ENCODE measurements around the gene MAML2.

The MAML2 gene

DNA sequence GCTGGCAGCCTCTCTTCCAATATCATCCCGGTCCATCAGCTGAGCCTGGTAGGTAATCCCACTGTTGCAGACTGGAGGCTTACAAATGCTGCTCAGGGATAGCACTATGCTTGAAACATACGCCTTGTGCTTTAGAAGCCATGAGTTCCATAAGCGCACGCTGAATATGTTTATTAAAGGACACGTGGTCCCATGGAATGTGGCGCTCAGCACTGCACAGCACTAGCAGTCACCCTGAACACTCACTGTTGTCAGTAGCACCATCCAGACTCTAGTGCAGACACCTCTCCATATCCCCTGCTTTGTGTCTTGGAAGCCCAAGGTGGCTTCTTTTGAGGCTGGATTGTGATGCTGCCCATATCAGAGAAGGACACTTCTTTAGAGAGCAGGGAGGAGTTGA is 120.9 kb downstream of the MAML2 start:
- peak overlapping the region; percentile 87 for H3K27ac ChIP-seq
- TF ChIP-seq, protein P1, sequence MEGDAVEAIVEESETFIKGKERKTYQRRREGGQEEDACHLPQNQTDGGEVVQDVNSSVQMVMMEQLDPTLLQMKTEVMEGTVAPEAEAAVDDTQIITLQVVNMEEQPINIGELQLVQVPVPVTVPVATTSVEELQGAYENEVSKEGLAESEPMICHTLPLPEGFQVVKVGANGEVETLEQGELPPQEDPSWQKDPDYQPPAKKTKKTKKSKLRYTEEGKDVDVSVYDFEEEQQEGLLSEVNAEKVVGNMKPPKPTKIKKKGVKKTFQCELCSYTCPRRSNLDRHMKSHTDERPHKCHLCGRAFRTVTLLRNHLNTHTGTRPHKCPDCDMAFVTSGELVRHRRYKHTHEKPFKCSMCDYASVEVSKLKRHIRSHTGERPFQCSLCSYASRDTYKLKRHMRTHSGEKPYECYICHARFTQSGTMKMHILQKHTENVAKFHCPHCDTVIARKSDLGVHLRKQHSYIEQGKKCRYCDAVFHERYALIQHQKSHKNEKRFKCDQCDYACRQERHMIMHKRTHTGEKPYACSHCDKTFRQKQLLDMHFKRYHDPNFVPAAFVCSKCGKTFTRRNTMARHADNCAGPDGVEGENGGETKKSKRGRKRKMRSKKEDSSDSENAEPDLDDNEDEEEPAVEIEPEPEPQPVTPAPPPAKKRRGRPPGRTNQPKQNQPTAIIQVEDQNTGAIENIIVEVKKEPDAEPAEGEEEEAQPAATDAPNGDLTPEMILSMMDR (conservative IDR thresholded peaks at IDR 0.05) = no peak

DNA sequence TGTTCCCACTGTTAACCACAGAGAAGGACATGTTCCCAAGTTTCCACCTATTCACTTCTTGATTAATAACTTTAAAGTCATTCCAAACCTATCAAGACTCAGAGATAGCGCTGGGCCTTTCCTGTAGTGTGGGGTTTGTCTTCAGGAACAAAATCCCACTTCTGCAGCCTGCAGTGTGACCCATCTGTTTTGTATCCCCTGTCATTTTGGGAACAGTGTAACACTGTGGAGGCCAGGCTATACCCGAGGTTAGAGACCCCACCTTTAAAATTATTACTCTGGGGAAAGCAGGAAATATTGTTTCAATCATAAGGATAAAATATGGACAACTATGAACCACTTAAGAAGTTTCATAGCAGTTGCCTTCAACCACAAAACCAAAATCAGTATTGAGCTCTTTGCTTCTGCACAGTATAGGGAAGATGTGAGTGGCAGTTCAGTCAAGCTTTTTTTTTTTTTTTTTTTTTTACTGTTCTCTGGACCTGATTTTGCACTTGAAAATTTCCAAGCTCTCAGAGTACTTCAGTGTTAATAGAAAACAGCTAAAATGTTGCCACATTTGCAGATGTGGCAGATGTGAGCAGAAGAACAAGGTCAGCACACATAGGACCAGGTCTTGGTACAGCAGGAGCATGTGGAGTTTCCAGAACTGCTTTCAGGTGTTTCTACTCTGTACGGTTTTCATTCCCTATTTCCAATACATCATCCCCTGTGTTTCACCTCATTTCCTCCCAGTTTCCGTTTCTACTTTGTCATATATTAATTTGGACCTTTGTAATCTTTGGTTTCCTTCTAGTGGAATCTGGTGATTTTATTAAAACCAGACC is 121.5 kb downstream of the MAML2 start:
- H3K27ac ChIP-seq = peak overlapping the region; percentile 87
- TF ChIP-seq, protein P1 (conservative IDR thresholded peaks at IDR 0.05) = no peak

DNA sequence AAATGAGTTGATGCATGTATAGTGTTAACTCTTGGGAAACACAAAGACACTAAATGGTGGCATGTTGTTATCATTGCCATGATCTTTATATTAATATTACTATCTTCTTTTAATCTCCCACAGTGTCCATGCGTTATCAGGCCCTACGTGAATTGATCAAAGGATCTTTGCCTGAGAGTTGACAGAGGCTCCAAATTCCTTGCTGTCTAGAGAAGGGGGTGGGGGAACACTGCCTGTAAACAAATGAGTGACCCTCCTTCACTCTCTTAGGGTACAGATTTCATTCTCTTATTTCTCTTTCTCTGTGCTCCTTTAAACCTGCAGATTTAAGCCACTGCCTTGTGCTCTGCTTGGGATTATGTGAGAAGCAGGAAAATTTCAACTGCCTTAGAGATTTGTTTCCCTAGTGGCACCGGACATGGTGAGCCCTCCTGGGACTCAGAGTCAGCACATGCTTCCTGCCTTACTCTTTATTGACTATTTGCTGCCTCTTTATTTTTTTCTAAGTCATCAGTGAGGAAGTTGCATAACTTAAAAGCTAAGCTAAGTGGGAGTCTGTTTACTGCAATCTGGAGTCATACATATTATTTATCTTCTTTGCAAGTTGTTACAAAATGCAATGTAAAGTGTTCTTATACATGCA is 122.9 kb downstream of the MAML2 start:
- peak overlapping the region; percentile 87 for H3K27ac ChIP-seq
- TF ChIP-seq, protein P1 (conservative IDR thresholded peaks at IDR 0.05) = no peak

DNA sequence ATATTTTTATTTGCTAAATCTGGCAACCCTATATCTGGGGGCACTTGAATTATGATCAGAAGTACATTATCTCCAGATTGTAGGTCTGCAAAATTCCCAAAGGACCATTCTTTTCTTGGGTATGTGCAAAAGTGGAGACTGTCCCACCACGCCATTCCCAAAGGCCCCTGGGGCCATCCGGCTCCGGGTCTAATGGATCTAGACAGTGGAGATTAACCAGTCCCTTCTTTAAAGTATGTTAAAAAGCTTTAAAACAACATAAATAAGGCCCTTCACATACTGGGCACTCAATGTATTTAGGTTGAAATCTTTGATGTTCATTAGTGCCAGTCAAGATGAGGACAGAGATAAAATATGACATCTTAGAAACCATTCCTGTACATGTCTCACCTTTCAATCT is 124.1 kb downstream of the MAML2 start:
- peak overlapping the region; percentile 87 for H3K27ac ChIP-seq
- TF ChIP-seq, protein P1 (conservative IDR thresholded peaks at IDR 0.05) = no peak

DNA sequence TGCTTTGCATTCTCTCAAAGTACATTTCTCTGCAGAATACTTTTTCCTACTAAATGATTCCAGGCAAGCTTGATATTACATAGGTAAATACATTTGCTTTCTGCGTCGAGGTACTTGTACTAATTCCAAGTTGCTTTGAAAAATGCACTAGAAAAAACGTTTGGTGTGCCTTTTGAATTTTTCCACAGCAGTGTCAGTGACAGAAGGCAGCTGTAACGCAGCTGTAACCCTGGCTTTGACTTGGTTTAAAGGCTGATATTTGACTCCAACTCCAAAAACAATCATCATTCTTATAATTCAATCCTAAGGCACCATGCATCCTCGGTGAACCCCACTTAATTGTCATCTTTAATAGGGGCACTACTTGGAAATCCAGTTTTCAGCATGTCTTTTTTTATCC is 125.0 kb downstream of the MAML2 start:
- TF ChIP-seq, protein P1 (conservative IDR thresholded peaks at IDR 0.05) = no peak

DNA sequence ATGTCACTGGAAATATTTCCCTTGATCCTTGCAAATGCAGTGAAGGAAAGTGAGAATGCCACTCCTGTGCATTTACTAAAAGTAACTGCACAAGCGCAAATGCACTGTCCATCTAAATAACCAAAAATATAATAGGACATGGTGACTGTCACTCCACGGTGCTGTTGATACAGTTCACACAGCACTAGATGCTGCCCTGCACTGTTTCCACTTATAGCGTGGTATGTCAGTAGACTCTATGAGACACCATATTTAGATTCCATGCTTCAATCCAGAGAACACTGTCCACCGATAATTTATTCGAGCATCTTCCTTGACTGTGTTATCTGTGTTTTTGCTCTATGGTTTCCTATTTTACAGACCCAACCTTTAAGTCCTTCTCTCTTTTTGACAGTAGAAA is 125.8 kb downstream of the MAML2 start:
- TF ChIP-seq, protein P1 (conservative IDR thresholded peaks at IDR 0.05) = no peak
- peak overlapping the region; percentile 87 for H3K27ac ChIP-seq

More for the DNA sequence above, 125.0 kb downstream of the MAML2 start:
- peak overlapping the region; percentile 87 for H3K27ac ChIP-seq

DNA sequence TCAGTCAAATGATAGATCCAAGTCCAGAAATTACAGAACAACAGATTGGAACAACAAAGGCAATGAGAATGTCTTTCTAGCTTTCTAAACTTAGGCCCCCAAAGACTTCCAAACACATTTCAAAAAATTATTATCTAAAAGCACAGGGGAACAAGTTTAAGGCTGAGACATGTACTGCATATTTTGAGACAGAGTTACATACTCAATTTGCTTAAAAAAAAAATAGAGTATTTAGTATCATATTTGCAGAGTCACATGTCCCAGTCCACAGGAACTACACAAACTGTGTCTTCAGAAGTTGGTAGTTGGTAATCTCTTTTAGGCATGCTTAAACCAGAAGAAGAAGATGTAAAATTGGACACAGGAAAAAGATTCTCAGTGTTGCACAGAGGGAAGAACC is 127.2 kb downstream of the MAML2 start:
- peak overlapping the region; percentile 87; the same call in 1 of the 2 replicates for H3K27ac ChIP-seq
- TF ChIP-seq, protein P1 (conservative IDR thresholded peaks at IDR 0.05) = no peak
